Hematopoietic multipotent progenitor cell (in vitro differentiated cells): ENCODE data around the gene BHLHA15. TPM values are rescaled to one million over a fixed set of nuclear protein-coding genes. Genes with fewer than 3 reads are reported as not detected.
A peak's percentile ranks its signal among the peaks of the same experiment; 100 is the strongest.

Source experiments
- DNase-seq, 3 donors: peaks; one replicate each; pipeline ENCODE4 v3.0.0-alpha.2; 2011 to 2015; ENCODE audit warnings: low read depth in 2 of 3, low spot score in 2 of 3
- total RNA-seq: library from RNA; depleted of rRNA; stranded (reverse); fragments of >200 nt; gene quantifications from one replicate; pipeline ENCODE4 v1.2.3, GENCODE V29; 2012

The BHLHA15 gene
- total RNA-seq, 1 donor, result 0.27 TPM

- DNase-seq, result no peak
These were observed 27.7 kb downstream of the BHLHA15 start for GRCh38 chr7:98238976-98239375.

GRCh38 chr7:98240961-98241673, 29.9 kb downstream of the BHLHA15 start:
- DNase-seq, result peak in 1 of 3 donors; percentile 25

GRCh38 chr7:98241674-98242241, 30.5 kb downstream of the BHLHA15 start:
- DNase-seq, result no peak

GRCh38 chr7:98242342-98242741, 31.1 kb downstream of the BHLHA15 start:
- no peak for DNase-seq

- no peak for DNase-seq
These were observed 31.7 kb downstream of the BHLHA15 start for GRCh38 chr7:98242934-98243333.

- no peak for DNase-seq
These were observed 33.6 kb downstream of the BHLHA15 start for GRCh38 chr7:98244871-98245270.

- no peak for DNase-seq
These were observed 36.9 kb downstream of the BHLHA15 start for GRCh38 chr7:98248156-98248555.

- DNase-seq, result no peak
These were observed 37.9 kb downstream of the BHLHA15 start for GRCh38 chr7:98249106-98249505.

- DNase-seq, result peak in 1 of 3 donors; percentile 23
These were observed 39.5 kb downstream of the BHLHA15 start for GRCh38 chr7:98250789-98251188.

- peak in 2 of 3 donors; percentile 28 to 33 for DNase-seq
These were observed 40.0 kb downstream of the BHLHA15 start for GRCh38 chr7:98251231-98251600.

- peak; percentile 71 to 85 (median 76) for DNase-seq
These were observed 40.6 kb downstream of the BHLHA15 start, which contains the start of gene TECPR1 for GRCh38 chr7:98251601-98252424. TSS of gene TECPR1 (minus strand) at chr7:98252232. CDS start at chr7:98246146, 6,086 bp downstream.

- DNase-seq, result no peak
These were observed 41.3 kb downstream of the BHLHA15 start for GRCh38 chr7:98252425-98253054.

GRCh38 chr7:98254516-98254915, 43.3 kb downstream of the BHLHA15 start:
- DNase-seq, result no peak

- DNase-seq, result peak in 1 of 3 donors; percentile 10
These were observed 43.8 kb downstream of the BHLHA15 start for GRCh38 chr7:98254951-98255610.

GRCh38 chr7:98256431-98256830, 45.2 kb downstream of the BHLHA15 start:
- DNase-seq, result no peak

- DNase-seq, result no peak
These were observed 46.5 kb downstream of the BHLHA15 start for GRCh38 chr7:98257701-98258100.
